ENCODE results near the gene TBC1D1. TPM values are rescaled to one million over a fixed set of nuclear protein-coding genes. Genes with fewer than 3 reads are reported as not detected.

The TBC1D1 gene
- total RNA-seq, 1 donor from 2014 or later = 113 TPM

GRCh38 chr4:38154252-38154651, 263.4 kb downstream of the TBC1D1 start:
- peaks cover 18% of the 10 kb centered on the region for H3K4me1 Mint-ChIP-seq

GRCh38 chr4:38154681-38155588, 264.1 kb downstream of the TBC1D1 start:
- H3K4me3 Mint-ChIP-seq = no peak overlapping the region
- H3K9me3 Mint-ChIP-seq = peaks cover 8% of the 10 kb centered on the region
- H3K36me3 Mint-ChIP-seq (ENCODE audit: low read depth) = no peaks in the 10 kb centered on the region
- H3K27me3 Mint-ChIP-seq (ENCODE audit: low read depth) = no peaks in the 10 kb centered on the region
- H3K4me1 Mint-ChIP-seq = peaks cover 14% of the 10 kb centered on the region
- DNase-seq (ENCODE audit: low read depth, low spot score) = no peak
- peak overlapping the region; percentile 9 for H3K27ac Mint-ChIP-seq (ENCODE audit: unreplicated experiment)
- TF ChIP-seq CTCF (conservative IDR thresholded peaks at IDR 0.05) = no peak

More at GRCh38 chr4:38154252-38154651, 263.4 kb downstream of the TBC1D1 start:
- no peak for DNase-seq (ENCODE audit: low read depth, low spot score)
- H3K27me3 Mint-ChIP-seq (ENCODE audit: low read depth) = no peaks in the 10 kb centered on the region
- H3K4me3 Mint-ChIP-seq = no peak overlapping the region
- peaks cover 2% of the 10 kb centered on the region for H3K9me3 Mint-ChIP-seq
- TF ChIP-seq CTCF (conservative IDR thresholded peaks at IDR 0.05) = no peak
- no peaks in the 10 kb centered on the region for H3K36me3 Mint-ChIP-seq (ENCODE audit: low read depth)
- H3K27ac Mint-ChIP-seq (ENCODE audit: unreplicated experiment) = no peak overlapping the region

GRCh38 chr4:38155589-38156294, 264.9 kb downstream of the TBC1D1 start:
- Mint-ChIP-seq H3K27me3 (ENCODE audit: low read depth) (no peaks in the 10 kb centered on the region), H3K27ac (ENCODE audit: unreplicated experiment) (no peak overlapping the region), H3K36me3 (ENCODE audit: low read depth) (no peaks in the 10 kb centered on the region), H3K9me3 (peaks cover 8% of the 10 kb centered on the region), H3K4me3 (no peak overlapping the region), H3K4me1 (peaks cover 19% of the 10 kb centered on the region)
- no peak for TF ChIP-seq CTCF (conservative IDR thresholded peaks at IDR 0.05)
- no peak for DNase-seq (ENCODE audit: low read depth, low spot score)

GRCh38 chr4:38157592-38157991, 266.7 kb downstream of the TBC1D1 start:
- no peaks in the 10 kb centered on the region for H3K27me3 Mint-ChIP-seq (ENCODE audit: low read depth)
- no peak overlapping the region for H3K4me3 Mint-ChIP-seq
- H3K4me1 Mint-ChIP-seq = peaks cover 31% of the 10 kb centered on the region
- DNase-seq (ENCODE audit: low read depth, low spot score) = no peak
- H3K27ac Mint-ChIP-seq (ENCODE audit: unreplicated experiment) = no peak overlapping the region
- no peaks in the 10 kb centered on the region for H3K36me3 Mint-ChIP-seq (ENCODE audit: low read depth)
- H3K9me3 Mint-ChIP-seq = peaks cover 8% of the 10 kb centered on the region
- TF ChIP-seq CTCF (conservative IDR thresholded peaks at IDR 0.05) = no peak

GRCh38 chr4:38160487-38161207, 269.8 kb downstream of the TBC1D1 start:
- Mint-ChIP-seq H3K4me3 (no peak overlapping the region), H3K27me3 (ENCODE audit: low read depth) (no peaks in the 10 kb centered on the region), H3K4me1 (peaks cover 22% of the 10 kb centered on the region), H3K9me3 (peaks cover 17% of the 10 kb centered on the region), H3K36me3 (ENCODE audit: low read depth) (peaks cover 4% of the 10 kb centered on the region), H3K27ac (ENCODE audit: unreplicated experiment) (peak overlapping the region; percentile 1)
- no peak for DNase-seq (ENCODE audit: low read depth, low spot score)
- no peak for TF ChIP-seq CTCF (conservative IDR thresholded peaks at IDR 0.05)
